ENCODE data around the gene TGFB1. TPM values are rescaled to one million over a fixed set of nuclear protein-coding genes. Genes with fewer than 3 reads are reported as not detected.

The TGFB1 gene
- total RNA-seq, 1 donor from 2014 or later = 24.3 TPM

DNA sequence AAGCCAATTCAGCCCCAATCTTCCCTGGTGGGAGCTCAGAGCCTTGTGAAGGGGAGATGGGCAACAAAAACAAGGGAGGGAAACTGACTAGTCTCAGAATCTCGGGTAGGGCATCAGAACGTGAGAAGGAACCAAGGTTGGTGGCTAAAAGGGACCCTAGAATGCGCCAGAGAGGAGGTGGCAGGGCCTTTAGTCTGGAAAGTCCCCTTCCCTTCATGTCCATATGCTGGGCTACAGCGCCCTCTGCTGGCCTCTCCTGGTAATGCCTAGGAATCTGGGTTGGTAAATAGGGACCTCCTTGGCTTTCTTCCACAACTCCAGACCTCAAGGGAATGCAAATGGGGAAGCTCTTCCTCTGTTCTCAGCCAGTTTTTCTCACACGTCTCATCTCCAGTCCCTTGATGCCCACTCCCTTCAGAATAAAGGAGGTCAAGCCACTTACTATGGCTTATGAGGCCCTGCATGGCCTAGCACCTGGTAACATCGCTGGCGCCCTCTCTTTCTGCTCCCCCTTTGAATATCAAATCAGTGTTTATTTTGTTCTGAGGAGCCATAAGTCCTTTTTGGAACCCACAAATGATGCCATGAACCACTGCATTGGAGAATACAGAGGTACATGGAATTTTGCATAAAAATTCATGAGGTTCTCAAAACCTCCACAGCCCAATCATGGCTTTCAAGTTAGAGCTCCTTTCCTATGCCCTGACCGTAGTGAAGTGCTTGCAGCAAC is 45.1 kb downstream of the TGFB1 start:
- peak; percentile 41 for DNase-seq (ENCODE audit: low read depth)
- H3K4me3 ChIP-seq (ENCODE audit: low read depth, low read length) = peak overlapping the region; percentile 70
- TF ChIP-seq CTCF (conservative IDR thresholded peaks at IDR 0.05; ENCODE audit: low read depth, low read length) = peak; percentile 99

DNA sequence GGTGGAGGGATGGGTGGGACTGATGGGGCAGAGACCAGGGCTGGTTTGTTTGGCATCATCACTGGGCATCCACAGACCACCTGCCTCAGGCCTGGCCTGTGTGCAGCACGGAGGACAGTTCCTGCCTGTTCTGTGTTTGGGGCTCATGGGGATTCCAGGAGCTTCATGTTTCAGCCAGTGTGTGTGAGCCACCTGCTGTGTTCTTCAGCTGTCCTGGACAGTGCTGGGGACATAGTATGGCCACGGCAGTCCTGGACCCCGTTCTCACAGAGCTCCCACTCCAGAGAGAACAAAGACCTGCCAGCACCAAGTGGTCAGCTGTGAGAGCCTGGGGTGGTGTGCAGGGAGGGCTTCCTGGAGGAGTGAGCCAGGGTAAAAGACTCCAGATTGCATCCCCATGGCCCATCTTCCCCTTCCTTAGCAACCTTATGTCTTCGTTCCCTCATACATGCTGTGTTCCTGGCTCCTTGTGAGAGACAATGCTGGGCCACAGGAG is 45.7 kb downstream of the TGFB1 start:
- TF ChIP-seq CTCF (conservative IDR thresholded peaks at IDR 0.05; ENCODE audit: low read depth, low read length) = no peak
- H3K4me3 ChIP-seq (ENCODE audit: low read depth, low read length) = no peak overlapping the region
- no peak for DNase-seq (ENCODE audit: low read depth)

GRCh38 chr19:41307090-41307875 is 46.4 kb downstream of the TGFB1 start:
- H3K4me3 ChIP-seq (ENCODE audit: low read depth, low read length) = no peak overlapping the region
- no peak for TF ChIP-seq CTCF (conservative IDR thresholded peaks at IDR 0.05; ENCODE audit: low read depth, low read length)
- no peak for DNase-seq (ENCODE audit: low read depth)

DNA sequence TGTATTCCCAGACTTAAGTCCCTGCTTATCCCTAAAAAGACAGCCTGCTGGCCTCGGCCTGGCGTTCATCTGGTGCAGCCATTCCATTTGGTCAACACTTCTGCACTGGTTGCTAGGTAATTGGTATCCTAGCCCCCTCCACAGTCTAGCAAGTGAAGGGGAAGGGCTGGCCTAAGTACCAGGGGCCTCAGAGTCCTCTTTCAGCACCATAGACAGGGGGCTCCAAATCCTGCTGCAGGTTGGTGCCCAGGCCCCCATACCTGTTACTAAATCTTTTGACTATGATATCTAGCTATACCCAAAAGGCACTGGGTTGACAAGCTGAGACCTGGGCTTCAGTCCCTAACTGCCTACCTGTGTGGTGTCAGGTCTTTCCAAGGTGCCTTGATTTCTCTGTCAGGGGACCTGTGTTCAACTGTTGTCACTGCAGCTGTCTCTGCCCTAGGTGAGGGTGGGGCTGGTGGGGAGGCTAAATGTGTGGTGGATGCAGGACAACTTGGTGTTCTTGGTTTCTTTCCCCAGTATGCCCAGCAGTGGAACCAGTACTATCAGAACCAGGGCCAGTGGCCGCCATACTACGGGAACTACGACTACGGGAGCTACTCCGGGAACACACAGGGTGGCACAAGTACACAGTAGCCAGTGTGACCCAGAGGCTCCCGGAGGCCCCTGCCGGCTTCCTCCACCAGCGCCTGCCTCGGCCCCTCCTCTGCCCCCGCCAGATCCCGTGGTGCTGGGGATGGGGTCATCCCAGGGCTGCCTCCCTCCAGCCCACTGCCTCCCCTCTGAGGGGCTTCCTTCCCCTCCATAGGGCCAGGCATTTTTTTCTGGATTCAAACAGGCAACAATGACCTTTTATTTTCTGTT is 47.6 kb downstream of the TGFB1 start:
- TF ChIP-seq CTCF (conservative IDR thresholded peaks at IDR 0.05; ENCODE audit: low read depth, low read length) = no peak
- H3K4me3 ChIP-seq (ENCODE audit: low read depth, low read length) = no peak overlapping the region
- no peak for DNase-seq (ENCODE audit: low read depth)

DNA sequence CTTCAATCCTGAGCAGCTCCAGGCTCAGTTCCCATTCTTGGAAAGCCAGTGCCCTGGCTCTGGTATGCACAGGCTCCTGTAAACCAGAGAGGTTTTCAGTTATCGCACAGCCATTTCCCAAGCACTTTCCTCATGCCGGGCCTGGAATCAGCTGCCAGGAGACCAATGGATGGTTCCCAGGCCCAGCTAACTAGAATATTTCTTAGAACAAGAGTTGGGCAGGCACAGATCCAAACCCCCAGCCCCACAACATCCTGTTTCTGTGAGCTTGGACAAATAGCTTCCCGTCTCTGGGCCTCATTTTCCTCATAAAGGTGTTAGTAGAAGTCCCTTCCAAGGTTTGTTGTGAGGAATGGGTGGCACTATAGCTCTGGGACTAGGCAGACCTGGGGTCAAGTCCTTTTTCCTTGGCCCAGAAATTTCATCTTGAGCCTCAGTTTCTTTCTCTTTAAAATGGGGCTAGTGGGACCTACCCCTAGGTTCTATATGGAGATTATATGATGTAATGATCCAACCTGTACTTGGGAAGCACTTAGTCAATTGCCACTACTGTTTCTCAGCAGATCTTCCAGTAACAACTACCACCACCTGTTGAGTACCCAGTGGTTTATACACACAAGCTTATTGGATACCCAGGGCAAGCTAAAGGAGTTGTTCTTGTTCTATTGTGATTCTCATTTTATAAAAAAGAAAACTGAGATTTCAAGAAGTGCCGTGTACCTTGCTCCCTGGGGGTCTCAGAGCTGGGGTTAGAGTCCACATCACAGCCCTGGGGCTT is 48.8 kb downstream of the TGFB1 start:
- H3K4me3 ChIP-seq (ENCODE audit: low read depth, low read length) = no peak overlapping the region
- DNase-seq (ENCODE audit: low read depth) = no peak
- TF ChIP-seq CTCF (conservative IDR thresholded peaks at IDR 0.05; ENCODE audit: low read depth, low read length) = no peak

- TF ChIP-seq CTCF (conservative IDR thresholded peaks at IDR 0.05; ENCODE audit: low read depth, low read length) = no peak
- no peak overlapping the region for H3K4me3 ChIP-seq (ENCODE audit: low read depth, low read length)
- DNase-seq (ENCODE audit: low read depth) = no peak
Measured at GRCh38 chr19:41303954-41304353, 49.8 kb downstream of the TGFB1 start.
